ENCODE data around the gene SLC44A3. TPM values are rescaled to one million over a fixed set of nuclear protein-coding genes. Genes with fewer than 3 reads are reported as not detected.

SLC44A3 gene
- 0.58 and 3.1 TPM in 2 replicates for total RNA-seq

DNA sequence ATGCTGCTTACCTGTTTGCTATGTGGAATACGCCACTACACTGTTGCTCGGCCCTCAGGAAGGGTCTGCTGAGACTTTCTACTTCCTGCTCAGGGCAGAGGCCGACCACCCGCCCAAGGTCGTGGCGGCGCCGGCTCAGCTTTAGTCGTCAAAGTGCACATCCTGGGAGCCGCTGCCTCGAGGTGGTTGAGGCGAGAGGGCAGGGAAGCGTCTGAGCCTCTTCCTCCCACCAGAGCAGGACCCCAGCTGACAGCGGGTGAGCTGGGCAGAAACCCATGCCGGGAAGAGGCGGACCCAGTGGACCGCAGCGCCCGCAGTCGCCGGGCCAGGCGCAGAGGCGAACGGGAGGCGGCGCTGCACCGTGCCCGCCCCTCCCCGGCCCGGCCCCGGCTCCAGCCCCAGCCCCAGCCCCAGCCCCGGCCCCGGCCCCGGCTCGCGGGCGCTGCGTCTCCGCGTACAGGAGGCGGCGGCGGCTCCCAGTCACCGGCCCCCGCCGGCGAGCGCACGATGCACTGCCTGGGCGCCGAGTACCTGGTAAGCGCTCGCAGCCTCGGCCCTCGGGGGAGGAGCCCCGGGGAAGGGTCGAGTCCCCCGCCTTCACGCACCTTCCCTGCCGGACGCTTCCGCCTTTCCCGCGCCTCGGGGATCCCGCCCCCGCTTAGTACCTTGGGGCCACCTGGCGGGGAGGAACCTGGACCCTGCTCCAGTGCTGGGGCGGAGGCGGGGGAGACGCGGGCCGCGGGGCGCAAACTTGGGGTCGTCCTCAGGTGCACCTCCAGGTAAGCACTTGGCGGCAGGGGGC lies at the start of gene SLC44A3:
Gene SLC44A3 (plus strand): TSS at position 413 of the 802 bp plus-strand sequence. CDS start 95 bp downstream, at position 508.

DNA sequence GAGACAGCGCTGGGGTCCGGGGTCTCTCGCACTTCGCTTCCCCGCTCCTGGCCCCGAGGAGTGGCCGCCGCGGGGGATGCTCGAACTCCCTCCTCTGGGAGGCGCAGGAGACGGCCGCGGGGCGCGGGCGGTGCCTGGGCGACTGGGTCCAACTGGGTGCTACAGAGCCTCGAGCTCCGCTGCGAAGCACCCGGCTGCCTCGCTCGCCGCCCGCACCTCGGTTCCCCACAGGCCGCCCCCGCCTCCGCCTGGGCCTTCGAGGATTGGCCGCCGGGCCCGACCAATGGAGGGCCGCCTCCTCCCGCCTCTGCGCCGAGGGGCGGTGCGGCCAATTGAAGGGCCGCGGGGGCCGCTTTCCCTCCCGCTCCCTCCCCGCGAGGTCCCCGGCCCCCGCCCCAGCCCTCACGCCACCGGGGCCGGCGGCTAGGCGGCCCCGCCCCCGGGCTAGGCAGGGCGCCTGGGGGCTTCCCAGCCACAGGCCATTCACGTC lies 106.8 kb downstream of the SLC44A3 start, which contains the start of gene CNN3:
Gene CNN3 (minus strand): TSS at position 196 of the 490 bp plus-strand sequence. CDS start 216 bp downstream, outside the sequence.

Other genes starting within 250 kb of the SLC44A3 start
- gene CNN3, start 106.8 kb downstream of the SLC44A3 start, total RNA-seq: 289 and 292 TPM in 2 replicates

Measured in smooth muscle cell of trachea (primary cell).